HG03139 (cell line): ENCODE results near the gene NLRP14.

ENCODE experiments used
- ATAC-seq: cut with Tn5 transposase; IDR thresholded peaks from one replicate; pipeline ENCODE4 v1.9.1; 2021; ENCODE audit not compliant: unreplicated experiment

Gene NLRP14

DNA sequence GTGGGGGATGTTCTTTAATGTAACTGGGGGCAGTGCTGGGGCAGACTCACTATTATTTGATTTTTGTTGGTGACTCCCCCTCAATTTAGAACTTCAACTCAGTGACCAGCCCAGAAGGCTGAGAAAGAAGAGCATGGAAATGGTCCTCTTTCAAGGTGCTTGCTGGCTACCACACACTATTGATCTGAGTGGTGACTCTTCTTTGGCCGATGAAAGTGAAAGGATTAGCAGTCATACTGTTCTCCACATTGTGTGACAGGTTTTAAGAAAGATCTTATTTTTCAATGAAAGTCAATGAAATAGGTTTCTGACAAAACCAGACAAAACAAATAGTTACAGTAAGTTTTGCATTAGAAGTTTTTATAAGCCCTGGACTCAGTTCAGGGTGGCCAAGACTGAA, 29.9 kb downstream of the NLRP14 start:
- no peak for ATAC-seq

DNA sequence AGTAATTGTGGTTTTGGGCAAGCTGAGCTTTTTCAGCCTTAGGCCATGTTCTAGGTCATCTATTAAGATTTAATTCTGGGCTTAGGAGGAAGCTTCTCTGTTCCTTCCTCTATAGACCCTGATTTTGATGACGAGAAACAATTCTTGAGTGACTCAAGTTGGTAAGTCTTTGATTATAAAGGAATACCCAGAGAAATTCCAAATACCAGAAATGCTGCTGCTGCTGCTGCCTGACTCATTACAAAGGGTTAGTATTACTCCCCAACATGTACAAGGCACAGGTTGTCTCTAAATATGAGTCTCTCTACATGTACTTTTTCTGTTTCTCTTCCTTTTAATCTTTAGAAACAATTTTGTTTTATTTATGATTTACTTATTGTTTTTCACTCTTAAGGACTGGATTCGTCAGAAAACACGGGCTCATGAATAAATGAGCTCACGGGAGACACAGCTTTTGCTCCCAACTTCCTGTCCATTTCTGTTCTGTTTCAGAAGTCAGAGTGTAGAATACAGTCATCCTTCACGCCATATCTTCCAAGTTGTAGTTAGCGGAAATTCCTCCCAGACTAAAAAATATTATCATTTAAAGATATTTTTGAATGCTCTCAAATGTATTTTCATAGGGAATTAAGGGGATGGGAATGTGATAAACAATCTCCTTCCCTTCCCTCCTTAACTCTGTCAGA, 36.7 kb downstream of the NLRP14 start:
- ATAC-seq: no peak

DNA sequence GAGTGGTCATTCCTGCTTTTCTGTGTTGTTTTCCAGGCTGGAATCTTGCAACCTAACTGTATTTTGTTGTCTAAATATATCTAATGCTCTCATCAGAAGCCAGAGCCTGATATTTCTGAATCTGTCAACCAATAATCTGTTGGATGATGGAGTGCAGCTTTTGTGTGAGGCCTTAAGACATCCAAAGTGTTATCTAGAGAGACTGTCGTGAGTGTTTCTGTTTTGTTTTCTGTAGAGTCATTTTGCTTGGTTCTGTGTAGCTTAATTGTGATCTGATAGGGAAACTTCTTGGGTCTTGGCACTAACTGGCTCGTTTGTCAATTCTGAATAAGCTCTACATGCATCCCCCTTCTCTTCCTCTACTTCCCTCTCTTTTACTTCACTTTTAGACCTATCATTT, 37.4 kb downstream of the NLRP14 start:
- no peak for ATAC-seq

DNA sequence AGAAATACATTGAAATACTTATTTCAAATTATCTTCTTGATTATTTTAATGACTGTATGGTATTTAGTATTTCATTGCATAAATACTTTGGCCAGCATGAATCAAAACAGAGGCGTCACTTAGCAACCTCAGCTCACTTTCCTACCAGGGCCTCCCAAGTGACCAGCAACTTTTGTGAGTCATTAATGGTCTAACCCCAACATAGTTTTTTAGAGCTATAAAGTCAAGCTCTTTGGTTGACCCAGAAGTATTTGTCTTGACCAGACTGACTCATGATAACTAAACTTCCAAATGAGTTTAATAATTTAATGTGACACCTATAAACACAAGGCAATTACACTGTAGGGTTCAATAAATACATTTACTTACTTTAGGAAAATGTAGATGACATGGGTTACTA, 40.6 kb downstream of the NLRP14 start:
- no peak for ATAC-seq

DNA sequence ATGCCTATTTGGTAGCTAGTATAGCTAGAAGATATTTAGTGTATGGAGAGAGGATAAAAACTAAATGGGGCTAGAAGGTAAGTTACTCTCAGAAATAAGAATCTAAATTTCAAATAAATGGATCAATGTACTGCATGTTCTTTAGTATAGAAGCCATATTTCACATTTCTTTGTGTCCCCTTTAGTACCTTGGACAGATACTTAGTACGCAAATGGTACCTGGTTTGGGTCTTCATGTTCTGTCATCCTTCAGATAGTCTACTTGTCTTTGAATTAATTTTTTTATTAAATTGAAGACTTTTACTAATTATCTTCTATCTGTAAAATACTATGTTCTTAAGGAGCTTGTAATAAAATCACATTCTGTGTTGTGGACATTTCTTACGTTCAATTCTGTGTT, 42.3 kb downstream of the NLRP14 start:
- no peak for ATAC-seq

DNA sequence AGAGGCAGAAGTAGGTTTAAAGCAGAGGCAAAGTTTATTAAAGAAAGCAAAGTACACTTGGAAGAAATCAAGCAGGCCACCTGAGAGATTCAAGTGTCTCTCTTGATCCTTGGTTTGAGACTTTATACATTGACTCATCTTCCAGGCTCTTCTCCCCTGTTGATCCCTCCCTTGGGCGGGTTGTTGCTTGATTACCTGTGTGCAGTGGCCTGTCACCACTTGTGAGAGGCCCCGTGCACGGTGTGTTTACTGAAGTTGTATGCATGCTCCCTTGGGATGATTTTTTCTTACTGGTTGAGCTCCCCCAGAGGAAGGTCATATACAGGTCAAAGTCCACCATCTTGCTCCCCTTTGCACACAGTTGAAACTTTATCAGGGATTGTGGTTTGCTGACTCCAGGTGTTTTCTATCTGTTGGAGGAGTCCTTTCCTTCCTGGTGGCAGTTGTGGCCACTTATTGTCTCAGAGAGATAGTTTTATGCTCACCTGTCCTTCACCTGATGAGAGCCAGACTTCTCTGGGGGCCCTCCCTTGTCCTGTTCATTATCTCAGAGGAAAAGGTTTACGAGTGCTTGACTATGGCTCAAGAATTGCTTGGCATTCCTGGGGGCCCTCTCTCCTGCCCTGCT, 52.2 kb downstream of the NLRP14 start:
- ATAC-seq: no peak

DNA sequence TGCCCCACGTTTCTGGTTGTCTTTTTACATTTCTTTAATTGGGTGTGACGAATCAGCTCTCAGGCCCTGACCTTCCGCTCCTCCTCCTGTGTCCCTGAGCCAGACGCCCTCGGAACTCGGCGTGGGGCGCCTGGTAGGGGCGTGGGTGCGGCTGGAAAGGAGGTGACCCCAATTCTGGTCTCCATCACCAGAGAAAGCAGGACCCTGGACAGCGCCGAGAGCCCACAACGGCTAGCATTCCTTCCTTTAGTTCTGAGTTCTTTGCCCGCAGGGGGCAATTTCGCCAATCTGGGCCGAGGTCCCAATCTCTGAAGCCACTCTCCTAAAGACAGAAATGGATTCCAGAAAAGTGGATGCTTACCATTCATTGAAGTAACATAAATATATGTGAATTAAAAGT, 56.8 kb downstream of the NLRP14 start:
- ATAC-seq: no peak

DNA sequence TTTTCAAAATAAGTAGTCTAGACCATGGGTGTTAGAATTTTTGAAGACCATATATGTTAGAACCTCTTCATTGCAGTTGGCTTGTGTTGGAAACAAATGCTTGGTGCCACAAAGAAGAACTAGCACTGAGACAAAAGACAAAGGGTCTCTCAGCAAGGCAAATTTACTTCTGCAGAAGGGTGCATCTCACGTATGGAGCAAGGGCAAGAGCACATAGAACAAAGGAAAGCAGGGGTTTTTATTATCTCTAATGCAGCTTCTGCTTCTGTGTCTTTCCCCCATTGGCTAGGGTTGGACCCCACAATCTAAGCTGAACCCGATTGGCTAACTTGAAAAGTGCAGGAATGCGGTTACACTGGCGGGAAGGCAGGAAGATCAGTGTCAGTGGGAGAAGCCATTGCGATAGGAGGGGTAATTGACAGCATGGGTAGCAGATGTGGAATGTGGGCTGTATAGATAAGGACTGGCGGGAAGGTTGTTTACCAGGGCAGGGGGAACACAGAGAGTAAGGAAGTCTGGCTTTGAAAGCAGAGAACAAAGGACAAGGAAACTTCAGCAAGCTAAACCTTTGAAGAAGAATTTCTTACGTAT, 59.4 kb downstream of the NLRP14 start:
- ATAC-seq: no peak

DNA sequence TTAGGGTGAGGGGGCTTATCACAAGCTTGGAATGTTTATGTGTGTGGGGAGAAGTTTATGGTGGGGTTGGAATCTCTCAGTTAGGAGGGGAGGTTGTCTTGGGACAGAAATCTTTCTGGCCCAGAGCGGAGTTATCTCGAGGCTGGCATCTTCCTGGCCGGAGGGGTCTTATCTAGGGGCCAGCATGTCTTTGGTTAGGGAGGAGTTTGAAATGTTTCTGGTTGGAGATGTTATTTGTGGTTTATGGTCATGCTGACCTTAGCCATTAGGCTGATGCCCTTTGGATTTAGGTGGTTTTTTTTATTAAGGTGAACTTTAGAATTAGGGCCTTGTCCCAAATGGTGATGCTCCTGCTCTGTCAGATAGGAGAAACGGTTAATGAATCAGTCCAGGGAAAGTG, 60.6 kb downstream of the NLRP14 start:
- ATAC-seq: no peak

DNA sequence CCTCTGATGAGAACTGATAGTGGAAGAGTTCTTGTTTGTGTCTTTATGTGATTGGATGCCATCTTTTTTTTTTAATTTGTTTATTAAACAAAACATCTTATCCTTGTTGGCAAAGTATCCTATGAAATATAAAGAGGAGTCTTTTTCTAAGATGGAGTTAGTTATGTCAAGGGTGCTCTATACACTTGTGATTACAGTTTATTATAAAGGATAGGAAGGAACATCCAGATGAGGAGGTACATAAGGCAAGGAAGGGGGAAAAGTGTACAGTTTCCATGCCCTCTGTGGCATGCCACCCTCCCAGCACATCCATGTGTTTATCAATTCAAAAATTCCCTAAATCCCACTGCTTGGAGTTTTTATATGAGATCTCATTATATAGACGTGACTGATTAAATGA, 61.2 kb downstream of the NLRP14 start:
- ATAC-seq: no peak

DNA sequence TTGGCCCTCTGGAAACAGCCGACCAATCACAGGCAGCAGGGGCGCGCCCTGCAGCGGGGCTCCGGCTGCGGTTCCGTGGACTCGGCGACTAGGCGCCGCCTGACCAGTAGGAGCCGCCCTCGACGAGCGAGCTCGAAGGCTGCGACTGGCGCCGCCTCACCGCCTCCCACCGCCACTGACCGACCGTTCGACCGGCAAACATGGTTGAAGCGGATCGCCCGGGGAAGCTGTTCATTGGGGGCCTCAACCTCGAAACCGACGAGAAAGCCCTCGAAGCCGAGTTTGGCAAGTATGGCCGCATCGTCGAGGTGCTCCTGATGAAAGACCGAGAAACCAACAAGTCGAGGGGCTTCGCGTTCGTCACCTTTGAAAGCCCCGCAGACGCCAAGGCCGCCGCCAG, 68.6 kb downstream of the NLRP14 start, which contains the start of gene RBMXL2:
TSS of gene RBMXL2 (plus strand) at position 78 of the 400 bp plus-strand sequence. CDS start at position 201, 123 bp downstream.
- ATAC-seq: no peak

DNA sequence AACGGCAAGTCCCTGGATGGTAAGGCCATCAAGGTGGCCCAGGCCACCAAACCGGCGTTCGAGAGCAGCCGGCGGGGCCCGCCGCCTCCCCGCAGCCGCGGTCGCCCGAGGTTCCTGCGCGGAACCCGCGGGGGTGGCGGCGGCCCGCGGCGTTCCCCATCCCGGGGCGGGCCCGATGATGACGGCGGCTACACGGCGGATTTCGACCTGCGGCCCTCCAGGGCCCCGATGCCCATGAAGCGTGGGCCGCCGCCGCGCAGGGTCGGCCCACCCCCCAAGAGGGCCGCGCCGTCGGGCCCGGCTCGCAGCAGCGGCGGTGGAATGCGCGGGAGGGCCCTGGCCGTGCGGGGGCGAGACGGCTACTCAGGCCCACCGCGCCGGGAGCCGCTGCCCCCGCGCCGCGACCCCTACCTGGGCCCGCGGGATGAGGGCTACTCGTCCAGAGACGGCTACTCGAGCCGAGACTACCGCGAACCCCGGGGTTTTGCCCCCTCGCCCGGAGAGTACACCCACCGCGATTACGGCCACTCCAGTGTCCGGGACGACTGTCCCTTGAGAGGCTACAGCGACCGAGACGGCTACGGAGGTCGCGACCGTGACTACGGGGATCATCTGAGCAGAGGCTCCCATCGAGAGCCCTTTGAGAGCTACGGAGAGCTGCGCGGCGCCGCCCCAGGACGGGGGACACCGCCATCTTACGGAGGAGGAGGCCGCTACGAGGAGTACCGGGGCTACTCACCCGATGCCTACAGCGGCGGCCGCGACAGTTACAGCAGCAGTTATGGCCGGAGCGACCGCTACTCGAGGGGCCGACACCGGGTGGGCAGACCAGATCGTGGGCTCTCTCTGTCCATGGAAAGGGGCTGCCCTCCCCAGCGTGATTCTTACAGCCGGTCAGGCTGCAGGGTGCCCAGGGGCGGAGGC, 69.3 kb downstream of the NLRP14 start:
- no peak for ATAC-seq

DNA sequence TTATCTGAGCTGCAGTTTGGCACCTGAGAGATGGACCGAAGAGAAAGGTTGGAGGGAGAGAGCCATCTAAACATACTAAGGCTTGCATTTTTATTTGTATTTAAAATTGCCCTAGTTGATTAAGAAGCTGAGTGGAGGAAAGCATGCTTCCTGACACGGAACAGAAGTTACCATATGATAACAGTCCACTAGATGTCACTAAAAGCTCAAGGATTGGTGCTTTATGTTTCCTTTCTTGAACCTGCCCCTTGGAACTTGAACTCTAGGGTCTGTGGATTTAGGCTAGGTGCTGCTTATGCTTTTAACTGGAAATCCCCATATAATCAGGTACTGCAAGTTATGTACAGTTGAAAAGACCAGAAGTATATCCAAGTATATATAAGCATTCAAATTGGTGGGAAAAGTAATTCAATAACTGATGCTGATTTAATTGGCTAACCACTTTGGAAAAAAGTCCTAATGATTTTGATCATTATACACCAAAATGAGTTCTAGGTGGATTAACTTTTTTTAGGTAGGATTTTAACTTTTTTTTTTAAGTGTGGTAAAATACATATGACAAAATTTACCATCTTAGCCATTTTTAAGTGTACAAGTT, 78.1 kb downstream of the NLRP14 start:
- peak; percentile 68 for ATAC-seq

DNA sequence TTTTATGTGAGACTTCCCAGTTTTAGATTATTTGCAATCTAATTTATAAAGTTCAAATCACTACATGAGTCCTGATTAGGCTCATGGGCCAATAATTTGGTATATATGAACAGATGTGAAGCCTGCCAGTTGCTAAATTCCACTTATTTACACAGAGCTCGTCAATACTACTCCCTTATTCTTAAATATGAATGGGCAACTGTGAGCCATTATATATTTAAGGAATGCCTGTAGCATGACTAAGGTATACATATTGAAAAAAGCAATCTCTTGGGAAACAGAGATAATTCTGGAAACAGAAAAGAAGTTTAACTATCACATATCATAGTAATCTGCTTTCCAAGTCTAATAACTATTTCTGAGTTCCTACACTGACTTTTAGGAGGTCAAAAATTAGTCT, 95.5 kb downstream of the NLRP14 start:
- no peak for ATAC-seq

DNA sequence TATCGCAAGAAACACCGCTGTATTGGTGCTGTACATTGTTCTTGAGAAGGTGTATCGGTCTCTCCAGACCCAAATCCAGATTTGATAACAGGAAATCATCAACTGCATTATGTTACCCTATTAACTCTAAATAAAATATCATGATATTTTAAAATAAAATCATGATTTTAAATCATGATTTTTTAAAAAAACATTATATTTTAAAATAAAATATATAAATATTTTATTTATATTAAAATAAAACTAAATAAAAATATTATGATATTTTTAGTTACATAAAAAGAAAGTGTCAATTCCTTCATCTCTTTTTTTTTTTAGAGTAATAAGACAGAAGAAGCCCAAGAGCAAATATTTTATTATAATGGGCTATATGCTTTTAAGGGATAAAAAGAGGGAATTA, 96.1 kb downstream of the NLRP14 start:
- no peak for ATAC-seq
